CD4-positive, alpha-beta T cell treated with Interleukin-6 for 4 hours (primary cell): ENCODE data around the gene ULK1.

ENCODE experiments used
- DNase-seq: peaks from one replicate; pipeline ENCODE4 v3.0.0-alpha.2; 2020; ENCODE audit warnings: mixed read lengths

ULK1 gene

DNA sequence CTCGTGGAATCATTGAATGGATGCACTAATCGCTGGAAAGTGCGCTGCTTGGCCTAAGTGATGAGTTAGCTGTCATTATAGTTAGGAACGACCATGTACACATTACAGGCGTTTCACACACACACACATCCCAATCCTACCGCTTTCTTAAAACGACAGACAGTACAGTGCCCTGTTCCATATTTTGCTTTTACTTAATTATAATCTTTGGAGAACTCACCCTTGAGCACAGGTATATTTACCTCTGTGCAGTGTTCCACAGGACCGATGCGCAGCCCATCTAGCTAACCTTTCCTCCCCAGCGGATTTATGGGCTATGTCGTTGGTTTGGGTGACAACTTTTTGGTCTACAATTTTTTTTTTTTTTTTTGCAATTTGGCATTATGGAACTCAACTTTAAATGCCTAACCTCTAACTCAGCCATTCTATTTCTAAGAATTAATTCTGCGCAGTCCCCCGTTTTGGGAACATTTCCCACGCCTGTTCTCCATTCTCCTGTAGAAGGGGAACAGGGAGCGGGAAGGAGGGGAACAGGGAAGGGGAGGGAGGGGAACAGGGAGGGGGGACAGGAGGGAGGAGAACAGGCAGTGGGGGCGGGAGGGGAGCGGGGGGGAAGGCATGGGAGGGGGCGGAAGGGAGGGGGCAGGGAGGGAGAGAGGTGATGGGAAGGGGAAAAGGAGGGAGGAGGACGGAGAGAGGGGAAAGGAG, 663 bp upstream of the ULK1 start:
- DNase-seq, result no peak

GRCh38 chr12:131894981-131895639, 688 bp downstream of the ULK1 start:
- DNase-seq, result no peak

- peak; percentile 38 for DNase-seq
Measured at GRCh38 chr12:131895640-131896079, 1.2 kb downstream of the ULK1 start.

GRCh38 chr12:131896080-131896810, 1.8 kb downstream of the ULK1 start:
- peak; percentile 71 for DNase-seq

DNA sequence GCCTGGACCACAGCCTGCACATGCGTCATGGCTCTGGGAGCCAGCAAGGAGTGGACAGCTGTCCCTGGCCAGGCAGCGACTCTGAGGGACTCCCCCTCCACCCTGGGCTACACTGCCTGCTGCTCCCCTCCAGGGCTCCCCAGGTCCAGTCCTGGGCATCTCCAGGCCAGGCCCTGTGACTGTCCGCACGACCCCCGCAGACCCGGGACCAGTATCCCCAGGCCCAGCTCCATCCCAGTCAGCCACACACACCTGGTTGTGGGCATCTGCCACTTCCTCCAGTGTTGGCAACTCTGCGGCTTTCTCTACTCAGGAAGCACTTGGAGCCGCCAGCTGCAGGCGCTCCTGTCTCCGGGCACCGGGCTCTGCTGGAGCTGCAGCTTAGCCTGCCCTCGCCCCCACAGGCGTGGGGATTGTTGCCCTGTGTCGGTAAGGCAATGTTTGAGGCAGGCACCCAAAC, 2.4 kb downstream of the ULK1 start:
- DNase-seq, result no peak

- DNase-seq, result no peak
Measured at GRCh38 chr12:131897276-131897675, 2.9 kb downstream of the ULK1 start.

DNA sequence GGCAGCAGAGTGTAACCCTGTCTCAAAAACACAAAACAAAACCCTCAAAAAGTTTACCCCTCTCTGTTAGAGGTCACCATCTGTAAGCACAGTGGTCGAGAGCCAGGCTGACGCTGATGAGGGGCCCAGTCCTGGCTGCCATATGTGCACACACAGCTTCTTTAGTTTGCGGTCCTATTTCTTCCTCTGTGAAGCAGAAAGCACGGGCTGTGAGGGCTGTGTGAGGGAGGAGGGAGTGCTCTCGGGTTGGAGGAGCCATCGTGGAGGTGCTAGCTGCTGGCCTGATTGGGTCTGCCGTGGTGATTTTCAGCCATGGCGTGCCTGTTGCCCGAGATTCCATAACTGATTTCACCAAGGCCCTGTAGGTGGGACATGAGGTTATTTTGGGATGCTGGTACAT, 3.5 kb downstream of the ULK1 start:
- DNase-seq, result no peak

GRCh38 chr12:131900397-131900796, 6.0 kb downstream of the ULK1 start:
- no peak for DNase-seq

DNA sequence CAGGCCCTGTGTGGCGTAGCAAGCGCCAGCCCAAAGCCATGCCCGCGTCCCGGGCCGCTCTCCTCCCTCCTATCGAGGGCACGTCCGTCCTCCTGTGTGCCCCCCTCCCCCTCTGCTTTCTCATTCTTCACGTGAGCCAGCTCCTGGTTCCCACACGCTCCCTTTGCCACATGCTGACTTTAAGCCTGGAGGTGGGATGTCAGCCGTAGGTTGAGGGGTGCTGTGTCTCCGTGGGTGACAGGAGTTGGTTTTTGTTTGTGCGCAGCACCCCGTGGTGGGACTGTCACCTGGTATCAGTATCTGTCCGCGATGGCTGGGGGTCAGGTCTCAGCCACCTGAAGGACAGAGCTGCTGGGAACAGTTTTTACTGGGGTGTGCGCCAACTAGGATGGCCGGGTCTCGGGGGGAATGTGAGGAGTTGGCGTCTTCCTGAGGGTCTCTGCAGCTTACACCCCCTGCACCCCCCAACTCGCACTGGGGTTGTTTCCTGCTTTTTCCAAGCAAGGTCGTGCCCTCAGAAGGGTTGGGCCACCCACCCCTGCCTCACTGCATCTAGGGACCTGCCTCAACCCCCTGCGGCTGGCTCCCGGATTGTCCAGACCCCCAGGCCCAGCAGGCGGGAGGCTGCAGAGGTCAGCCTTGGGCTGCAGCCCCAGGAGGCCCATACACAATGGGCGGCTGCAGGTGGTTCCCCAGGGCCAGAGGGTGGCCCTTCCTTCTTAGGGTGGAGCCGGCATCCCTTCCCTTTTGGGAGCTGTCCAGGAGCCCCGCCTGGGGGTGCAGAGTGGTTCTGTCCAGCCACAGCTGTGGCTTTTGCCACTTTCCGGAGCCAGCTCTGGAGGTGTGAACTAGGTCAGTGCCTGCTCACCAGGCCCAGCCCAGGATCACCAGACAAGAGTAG, 7.3 kb downstream of the ULK1 start:
- no peak for DNase-seq

DNA sequence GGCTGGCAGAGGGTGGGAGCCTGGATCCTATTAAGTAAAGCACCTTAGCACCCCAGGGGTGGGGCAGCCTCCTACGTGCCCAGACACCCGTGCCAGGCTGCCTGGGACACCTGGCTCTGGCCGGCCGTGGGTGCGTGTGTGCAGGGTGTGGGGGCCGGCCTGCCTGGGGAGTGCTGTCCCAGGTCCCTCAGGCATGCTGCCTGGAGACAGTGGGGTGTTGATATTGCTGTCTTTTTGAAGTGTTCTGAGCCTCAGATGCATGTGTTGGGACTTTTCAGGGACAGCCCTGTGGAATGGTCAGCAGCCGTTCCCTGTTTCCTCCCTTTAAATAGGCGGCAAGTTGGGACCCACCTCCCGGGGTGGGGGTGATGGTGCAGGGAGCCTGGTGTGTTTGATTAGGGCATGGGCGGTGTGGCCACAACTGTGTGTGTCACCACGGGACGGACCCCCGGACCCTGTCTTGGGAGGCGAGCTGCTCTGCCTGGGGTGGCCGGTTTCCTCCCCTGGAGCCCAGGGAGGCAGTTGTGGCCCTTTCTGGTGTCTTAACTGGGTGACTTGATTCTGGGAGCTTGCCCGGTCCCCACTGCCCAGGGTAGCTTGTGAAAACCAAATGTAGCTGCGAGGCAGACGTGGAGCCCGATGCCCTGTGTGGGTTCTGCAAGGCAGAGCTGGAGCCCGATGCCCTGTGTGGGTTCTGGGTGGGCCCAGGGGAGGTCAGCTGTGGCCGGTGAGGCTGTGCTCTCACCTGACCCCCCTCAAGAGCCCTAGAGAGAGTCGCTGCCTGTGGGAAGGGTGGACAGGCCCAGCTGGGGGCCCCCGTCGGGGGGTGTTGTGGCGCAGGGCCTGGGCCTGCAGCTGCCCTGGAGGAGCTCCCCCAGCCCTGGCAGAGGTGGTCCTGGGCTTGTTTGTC, 8.2 kb downstream of the ULK1 start:
- DNase-seq, result no peak

DNA sequence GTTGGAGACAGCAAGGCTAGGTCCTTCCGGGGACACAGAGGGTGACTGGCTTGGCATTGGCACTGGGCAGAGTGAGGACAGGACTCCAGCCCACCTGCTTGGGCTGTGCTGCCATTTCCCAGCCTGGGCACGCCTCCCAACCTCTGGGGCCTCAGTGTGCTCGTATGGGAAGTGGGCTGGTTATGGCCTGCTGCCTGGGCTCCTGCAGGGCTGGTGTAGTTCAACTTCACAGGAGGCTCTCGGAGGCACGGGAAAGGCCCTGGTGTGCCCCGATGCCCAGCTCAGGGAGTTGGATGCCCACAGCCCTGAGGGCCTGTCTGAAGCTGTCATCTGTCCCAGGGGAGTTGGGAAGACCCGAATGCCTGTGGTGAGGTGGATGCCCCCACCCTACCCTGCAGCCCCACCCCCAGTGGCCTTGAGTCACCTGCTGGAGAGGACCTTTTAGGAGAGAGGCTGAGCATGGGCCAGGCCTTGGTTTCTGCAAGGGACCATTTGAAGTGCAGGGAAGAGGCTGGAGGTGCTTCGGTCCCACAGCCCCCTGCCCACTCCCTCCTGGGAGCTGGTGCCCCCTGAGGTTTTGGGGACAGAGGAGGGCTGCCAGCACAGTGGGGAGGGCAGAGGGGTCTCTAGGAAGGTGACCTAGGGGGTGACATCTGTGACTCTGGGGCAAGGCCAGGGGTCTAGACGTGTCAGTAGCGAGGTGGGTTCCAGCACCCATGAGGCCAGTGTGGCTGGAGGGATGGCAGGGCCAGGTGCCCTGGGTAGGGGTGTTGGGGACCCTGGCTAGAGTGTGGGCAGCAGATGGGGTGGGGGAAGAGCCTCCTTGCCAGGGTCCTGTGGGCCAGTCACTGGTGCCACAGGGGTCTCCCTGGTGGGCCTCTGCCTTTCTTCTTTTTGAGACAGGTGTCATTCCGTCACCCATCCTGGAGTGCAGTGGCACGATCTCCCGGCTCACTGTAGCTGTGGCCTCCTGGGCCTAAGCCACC, 9.1 kb downstream of the ULK1 start:
- DNase-seq, result no peak

- no peak for DNase-seq
Measured at GRCh38 chr12:131904346-131904745, 9.9 kb downstream of the ULK1 start.

- no peak for DNase-seq
Measured at GRCh38 chr12:131905081-131905629, 10.7 kb downstream of the ULK1 start.

DNA sequence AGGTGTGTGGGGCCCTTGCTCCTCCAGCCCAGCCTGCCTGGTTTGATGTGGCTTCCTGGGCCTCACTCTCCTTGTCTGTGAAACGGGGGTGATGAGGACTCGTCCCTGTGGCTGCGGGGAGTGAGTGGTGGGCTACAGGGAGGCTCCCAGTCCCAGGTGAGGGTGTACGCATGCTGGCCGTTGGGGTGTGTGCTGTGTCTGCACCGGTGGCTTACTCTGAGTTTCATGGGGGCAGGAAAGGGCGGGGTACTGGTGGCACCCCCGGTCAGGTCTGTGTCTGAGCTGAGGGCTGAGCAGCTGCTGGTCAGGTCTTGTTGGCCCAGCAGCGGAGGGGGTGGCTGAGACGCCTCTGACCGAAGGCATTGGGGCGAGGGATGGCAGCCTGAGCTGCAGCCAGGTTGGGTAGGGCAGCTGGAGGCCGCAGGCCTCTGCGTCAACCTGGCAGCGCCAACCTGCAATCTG, 11.2 kb downstream of the ULK1 start:
- no peak for DNase-seq

- no peak for DNase-seq
Measured at GRCh38 chr12:131907379-131908091, 13.1 kb downstream of the ULK1 start.

DNA sequence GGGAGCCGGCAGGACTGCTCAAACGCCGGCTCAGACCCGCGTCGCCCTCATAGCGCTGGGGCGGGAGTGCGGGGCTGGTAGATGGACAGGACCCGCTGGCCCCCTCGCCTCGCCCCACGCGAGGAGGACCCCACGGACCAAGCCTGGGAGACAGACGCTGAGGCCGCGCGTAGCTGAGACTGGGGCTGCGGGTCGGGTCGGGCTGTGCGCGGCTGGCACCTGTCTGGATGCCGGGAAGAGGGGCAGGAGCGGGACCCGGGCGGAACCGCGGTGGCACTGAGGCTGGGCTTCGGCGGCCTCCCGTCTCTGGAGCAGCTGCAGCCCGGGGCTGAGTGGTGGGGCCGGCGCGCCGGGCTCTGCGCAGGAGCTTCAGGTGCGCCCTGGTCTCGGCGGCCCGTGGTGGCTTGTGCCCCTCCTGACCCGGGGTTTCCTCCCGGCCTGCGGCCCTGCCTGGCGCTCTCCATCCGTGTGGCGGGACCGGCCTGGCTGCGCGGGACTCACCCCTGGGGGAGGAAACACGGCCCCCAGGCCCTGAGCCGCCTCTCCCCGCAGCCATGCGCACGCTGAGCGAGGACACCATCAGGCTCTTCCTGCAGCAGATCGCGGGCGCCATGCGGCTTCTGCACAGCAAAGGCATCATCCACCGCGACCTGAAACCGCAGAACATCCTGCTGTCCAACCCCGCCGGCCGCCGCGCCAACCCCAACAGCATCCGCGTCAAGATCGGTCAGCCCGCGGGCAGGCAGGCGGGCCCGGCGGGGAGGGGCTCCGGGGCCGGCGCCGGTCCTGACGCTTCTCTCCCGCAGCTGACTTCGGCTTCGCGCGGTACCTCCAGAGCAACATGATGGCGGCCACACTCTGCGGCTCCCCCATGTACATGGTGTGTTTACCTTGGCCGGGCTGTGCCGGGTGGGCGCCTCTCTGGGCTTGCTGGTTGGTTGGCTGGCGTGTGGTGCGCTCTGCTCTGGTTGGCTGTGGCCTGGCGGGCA, 14.0 kb downstream of the ULK1 start:
- no peak for DNase-seq

- no peak for DNase-seq
Measured at GRCh38 chr12:131909081-131909751, 14.8 kb downstream of the ULK1 start.
